ENCODE results near the gene CLOCK.

CLOCK gene

DNA sequence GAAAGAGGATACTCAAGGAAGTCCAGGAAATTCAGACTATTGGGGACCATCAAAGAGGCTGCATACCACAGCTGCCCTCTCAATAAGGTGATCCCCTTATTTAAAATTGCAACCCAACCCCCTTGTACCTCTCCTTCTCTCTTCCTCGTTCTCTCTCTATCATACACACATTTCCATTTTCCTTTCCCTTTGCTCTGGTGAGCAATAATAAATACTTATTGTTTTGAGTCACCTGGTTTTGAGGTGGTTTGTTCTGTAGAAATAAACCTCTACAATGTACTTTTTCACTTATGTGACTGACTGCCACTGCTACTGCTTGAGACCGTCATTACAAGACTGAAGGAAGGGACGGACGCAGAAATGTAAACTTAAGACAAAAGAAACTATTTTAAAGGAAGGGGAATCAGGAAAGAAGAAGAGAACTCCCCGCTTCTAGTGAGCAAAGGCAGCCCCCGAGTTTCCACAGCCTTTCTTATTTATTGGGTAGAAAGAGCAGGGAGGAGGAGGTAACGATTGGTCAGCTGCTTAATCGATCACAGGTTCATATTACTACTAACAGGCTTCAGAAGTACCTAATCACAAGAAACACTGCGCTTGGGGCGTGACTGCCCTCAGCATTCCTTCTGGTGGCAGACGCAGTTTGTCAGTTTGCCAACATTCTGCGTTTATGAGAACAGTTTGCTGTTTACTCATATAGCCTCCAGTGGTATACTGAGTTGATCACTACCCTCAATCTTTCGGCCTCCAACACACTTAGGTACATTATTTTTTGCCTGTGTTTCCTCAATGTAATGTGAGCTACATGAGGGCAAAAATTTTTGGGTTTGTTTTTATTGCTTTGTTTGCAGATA lies 167.9 kb downstream of the CLOCK start:
- no peak for DNase-seq
